ENCODE data around the gene RETREG3. TPM values are rescaled to one million over a fixed set of nuclear protein-coding genes. Genes with fewer than 3 reads are reported as not detected.

The RETREG3 gene
- total and polyA plus RNA-seq, 2 of the 4 experiments (the other 2 are of a cell fraction) = 18.1 to 44.1 TPM

- no CpG with 5 or more reads among the region's 7 CpGs for WGBS, 2 experiments (ENCODE audit: extremely low coverage in 2 of 2, insufficient read length in 1 of 2)
- BruUV-seq (replicated peaks) = no TSS peak
- no peak overlapping the region for H3K4me2 ChIP-seq (ENCODE audit: low read depth, low read length)
- intact Hi-C loops (cut with micrococcal nuclease) (no loop called here), in situ Hi-C loops (cut with MboI; ENCODE audit: low sequenced_read_pairs) (no loop called here), dilution Hi-C loops (cut with HindIII; ENCODE audit: low sequenced_read_pairs, unreplicated experiment) (no loop called here)
- no peak overlapping the region for H4K5ac ChIP-seq (ENCODE audit: low read depth, low read length)
- no peak overlapping the region for H2BK20ac ChIP-seq (ENCODE audit: low read depth, low read length)
- H3K79me1 ChIP-seq (ENCODE audit: low read depth in 1 of 2, low read length in 2 of 2) = 0 out of 4 replicates have a peak, but pooled peaks cover 4 to 9% of the 10 kb centered on the region in 2 experiments
- H3K4me3 ChIP-seq (ENCODE audit: insufficient read depth, low read depth, low read length) = no peak overlapping the region
- H3K36me3 ChIP-seq (ENCODE audit: control insufficient read depth, insufficient read depth, low read length) = peaks cover 67% of the 10 kb centered on the region
- no peaks in the 10 kb centered on the region for H3K4me1 ChIP-seq (ENCODE audit: control insufficient read depth, insufficient read depth, low read length)
- H2AK5ac ChIP-seq (ENCODE audit: low read depth, low read length) = no peak overlapping the region
- no peak overlapping the region for H3K4ac ChIP-seq (ENCODE audit: low read depth, low read length)
- H3K9me3 ChIP-seq (ENCODE audit: control insufficient read depth, insufficient read depth, low read length) = no peaks in the 10 kb centered on the region
- H3K18ac ChIP-seq (ENCODE audit: low read depth, low read length) = no peak overlapping the region
- DNase-seq (no peak), ATAC-seq (ENCODE audit: low read depth) (no peak)
- no peaks in the 10 kb centered on the region for H3K27me3 ChIP-seq (ENCODE audit: control insufficient read depth, insufficient read depth, low read length)
- H3K9me1 ChIP-seq (ENCODE audit: insufficient read depth, low read length) = no peaks in the 10 kb centered on the region; the same call in 1 of the 2 replicates
- H4K20me1 ChIP-seq (ENCODE audit: insufficient read depth, low read length) = peaks cover 17% of the 10 kb centered on the region; the same call in 1 of the 2 replicates
- no peak overlapping the region for H3K9ac ChIP-seq (ENCODE audit: low read depth, low read length)
- POLR2A ChIA-PET (ENCODE audit: unreplicated experiment) = no interaction called here
- H4K8ac ChIP-seq (ENCODE audit: low read depth in 2 of 2, low read length in 2 of 2) = no peak overlapping the region
- CTCF ChIA-PET = interaction anchor here (1.7 kb wide), 1 partner anchor 9 kb away, joined by 5 read pairs; the partner anchor contains the start of gene PSMC3IP
- H2BK120ac ChIP-seq (ENCODE audit: low read depth, low read length) = no peak overlapping the region
- no peak overlapping the region for H3K56ac ChIP-seq (ENCODE audit: extremely low read depth, insufficient read depth, low read length)
- H3K14ac ChIP-seq (replicated peaks; ENCODE audit: low read depth, low read length) = no peak overlapping the region
- no peak overlapping the region for H2AK9ac ChIP-seq (replicated peaks; ENCODE audit: low read depth, low read length, poor library complexity)
- H3K23ac ChIP-seq (ENCODE audit: low read depth, low read length) = no peak overlapping the region
- no peak for TF ChIP-seq NFE2L2 (IDR thresholded peaks at IDR 0.05; ENCODE audit: low read depth, low read length)
- no peak for TF ChIP-seq MAFK (IDR thresholded peaks at IDR 0.05; ENCODE audit: low read depth, low read length)
- TF ChIP-seq SMC3 (IDR thresholded peaks at IDR 0.05; ENCODE audit: low read depth, low read length) = no peak
- TF ChIP-seq ELK1 (IDR thresholded peaks at IDR 0.05; ENCODE audit: borderline replicate concordance, low read depth, low read length) = no peak
- no peak for TF ChIP-seq RFX5 (IDR thresholded peaks at IDR 0.05; ENCODE audit: low read depth, low read length)
- no peak for TF ChIP-seq USF2 (IDR thresholded peaks at IDR 0.05; ENCODE audit: low read depth, low read length)
- no peak overlapping the region for H3K27ac ChIP-seq (ENCODE audit: insufficient read depth, low read length)
- no peak overlapping the region for H2BK15ac ChIP-seq (ENCODE audit: low read depth, low read length)
- H2BK5ac ChIP-seq (ENCODE audit: low read depth, low read length, poor library complexity, severe bottlenecking) = no peak overlapping the region
- H2AFZ ChIP-seq (replicated peaks; ENCODE audit: low read length, poor library complexity) = no peak overlapping the region
- no peak overlapping the region for H4K91ac ChIP-seq (ENCODE audit: insufficient read depth, low read depth, low read length)
These were observed 22.5 kb downstream of the RETREG3 start for GRCh38 chr17:42586514-42587230.

Measured in IMR-90 (cell line).